Parathyroid adenoma (tissue), 2 donors: Measurements from ENCODE around the gene SEZ6L2.

Experiments used
- H2AFZ ChIP-seq: fragments of 300-600 bp; sonication (generic); one replicate; pipeline ENCODE4 v1.7.0; 2017; ENCODE audit warnings: antibody characterized with exemption, mild to moderate bottlenecking
- H3K27ac ChIP-seq: fragments of 300-600 bp; sonication (generic); one replicate; pipeline ENCODE4 v1.7.0; 2017
- H3K27me3 ChIP-seq: fragments of 300-600 bp; sonication (generic); one replicate; pipeline ENCODE4 v1.7.0; 2017; ENCODE audit warnings: low read length; ENCODE audit not compliant: control insufficient read depth, insufficient read depth
- H3K36me3 ChIP-seq: fragments of 300-600 bp; sonication (generic); one replicate; pipeline ENCODE4 v1.7.0; 2017; ENCODE audit warnings: low read length; ENCODE audit not compliant: control insufficient read depth, insufficient read depth
- H3K4me1 ChIP-seq: fragments of 300-600 bp; sonication (generic); one replicate; pipeline ENCODE4 v1.7.0; 2017; ENCODE audit warnings: control low read depth
- H3K4me2 ChIP-seq: fragments of 300-600 bp; sonication (generic); one replicate; pipeline ENCODE4 v1.7.0; 2017; ENCODE audit warnings: low read length
- H3K4me3 ChIP-seq: fragments of 300-600 bp; sonication (generic); one replicate; pipeline ENCODE4 v1.7.0; 2017; ENCODE audit warnings: low read depth, low read length
- H3K79me2 ChIP-seq: fragments of 300-600 bp; sonication (generic); one replicate; pipeline ENCODE4 v1.7.0; 2017; ENCODE audit warnings: control low read depth
- H3K9ac ChIP-seq: fragments of 300-600 bp; sonication (generic); one replicate; pipeline ENCODE4 v1.7.0; 2017; ENCODE audit warnings: mild to moderate bottlenecking
- H3K9me3 ChIP-seq: fragments of 300-600 bp; sonication (generic); one replicate; pipeline ENCODE4 v1.7.0; 2017; ENCODE audit warnings: low read length; ENCODE audit not compliant: control insufficient read depth
- TF ChIP-seq, protein P1 (sequence below): fragments of 300-600 bp; sonication (generic); IDR thresholded peaks from one replicate; pipeline ENCODE4 v1.7.0; 2017; ENCODE audit warnings: antibody characterized with exemption, mild to moderate bottlenecking
- donor health status: primary hyperparathyroidism.

Gene SEZ6L2

DNA sequence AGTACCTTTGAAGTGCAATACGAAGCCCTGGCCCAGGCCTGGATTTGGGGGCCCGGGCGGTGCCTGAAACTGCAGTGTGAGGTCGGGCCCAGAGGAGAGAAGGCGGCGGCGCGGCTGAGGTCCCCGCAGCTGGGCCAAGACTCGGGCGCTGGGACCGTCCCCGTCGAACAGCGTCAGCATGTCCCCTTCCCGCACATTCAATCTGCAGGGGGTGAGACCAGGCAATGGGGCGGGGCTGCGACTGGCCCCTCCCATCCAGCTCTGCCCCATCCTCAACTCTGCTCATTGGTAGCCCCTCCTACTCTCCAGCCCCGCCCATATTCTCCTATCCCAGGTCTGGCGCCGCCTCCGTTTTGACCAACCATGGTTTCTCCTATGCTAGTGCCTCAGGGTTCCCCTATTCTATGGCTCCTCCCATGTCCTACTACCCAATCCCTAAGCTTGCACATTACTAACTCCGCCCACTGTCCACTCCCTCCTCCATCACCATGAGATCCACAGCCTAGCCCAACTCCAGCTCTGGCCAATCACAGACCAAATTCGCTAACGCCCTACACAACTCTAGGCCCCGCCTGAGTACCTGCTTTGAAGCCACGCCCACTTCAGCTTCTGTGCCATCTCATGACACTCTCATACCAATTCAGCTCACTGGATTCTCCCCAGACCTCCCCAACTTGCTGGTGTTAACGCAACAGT lies 21.9 kb downstream of the SEZ6L2 start:
- Histone ChIP-seq H2AFZ (no peak overlapping the region), H3K27ac (no peak overlapping the region), H3K9ac (no peak overlapping the region), H3K27me3 (no peaks in the 10 kb centered on the region), H3K4me3 (no peak overlapping the region), H3K79me2 (no peaks in the 10 kb centered on the region), H3K4me1 (no peaks in the 10 kb centered on the region), H3K36me3 (no peaks in the 10 kb centered on the region), H3K4me2 (no peak overlapping the region), H3K9me3 (no peaks in the 10 kb centered on the region)
- TF ChIP-seq, protein P1, sequence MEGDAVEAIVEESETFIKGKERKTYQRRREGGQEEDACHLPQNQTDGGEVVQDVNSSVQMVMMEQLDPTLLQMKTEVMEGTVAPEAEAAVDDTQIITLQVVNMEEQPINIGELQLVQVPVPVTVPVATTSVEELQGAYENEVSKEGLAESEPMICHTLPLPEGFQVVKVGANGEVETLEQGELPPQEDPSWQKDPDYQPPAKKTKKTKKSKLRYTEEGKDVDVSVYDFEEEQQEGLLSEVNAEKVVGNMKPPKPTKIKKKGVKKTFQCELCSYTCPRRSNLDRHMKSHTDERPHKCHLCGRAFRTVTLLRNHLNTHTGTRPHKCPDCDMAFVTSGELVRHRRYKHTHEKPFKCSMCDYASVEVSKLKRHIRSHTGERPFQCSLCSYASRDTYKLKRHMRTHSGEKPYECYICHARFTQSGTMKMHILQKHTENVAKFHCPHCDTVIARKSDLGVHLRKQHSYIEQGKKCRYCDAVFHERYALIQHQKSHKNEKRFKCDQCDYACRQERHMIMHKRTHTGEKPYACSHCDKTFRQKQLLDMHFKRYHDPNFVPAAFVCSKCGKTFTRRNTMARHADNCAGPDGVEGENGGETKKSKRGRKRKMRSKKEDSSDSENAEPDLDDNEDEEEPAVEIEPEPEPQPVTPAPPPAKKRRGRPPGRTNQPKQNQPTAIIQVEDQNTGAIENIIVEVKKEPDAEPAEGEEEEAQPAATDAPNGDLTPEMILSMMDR = no peak

DNA sequence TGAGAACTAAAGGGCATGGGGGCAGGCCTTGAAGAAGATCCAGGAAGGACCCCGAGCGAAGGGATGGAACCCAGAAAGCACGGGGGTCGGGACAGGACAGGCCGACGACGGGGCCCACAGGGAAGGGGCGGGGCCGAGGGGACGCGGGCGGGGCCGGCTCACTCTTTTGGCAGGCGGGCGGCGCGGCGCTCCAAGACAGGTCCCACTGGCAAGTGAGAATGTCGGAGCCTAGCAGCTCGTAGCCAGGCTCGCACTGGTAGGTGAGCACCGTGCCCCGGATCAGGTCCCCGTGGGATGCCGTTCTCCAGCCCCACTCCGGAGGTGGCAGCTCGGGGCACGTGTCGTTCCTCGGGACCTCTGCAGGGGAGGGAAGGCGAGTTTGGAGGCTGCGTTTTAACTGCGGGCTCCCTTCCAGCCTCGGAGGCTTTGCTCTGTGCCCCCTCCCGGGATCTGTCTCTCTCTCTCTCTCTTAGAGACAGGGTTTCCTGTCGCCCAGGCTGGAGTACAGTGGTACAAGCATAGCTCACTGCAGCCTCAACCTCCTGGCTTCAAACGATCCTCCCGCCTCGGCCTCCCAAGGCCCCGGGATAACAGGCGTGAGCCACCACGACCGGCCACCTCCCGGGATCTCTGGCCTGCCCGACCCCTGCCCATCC lies 22.6 kb downstream of the SEZ6L2 start:
- H3K4me3 ChIP-seq = no peak overlapping the region
- H3K4me1 ChIP-seq = no peaks in the 10 kb centered on the region
- H3K36me3 ChIP-seq = no peaks in the 10 kb centered on the region
- no peak overlapping the region for H2AFZ ChIP-seq
- TF ChIP-seq, protein P1 = no peak
- H3K27ac ChIP-seq = no peak overlapping the region
- H3K27me3 ChIP-seq = no peaks in the 10 kb centered on the region
- no peaks in the 10 kb centered on the region for H3K9me3 ChIP-seq
- no peak overlapping the region for H3K4me2 ChIP-seq
- no peaks in the 10 kb centered on the region for H3K79me2 ChIP-seq
- no peak overlapping the region for H3K9ac ChIP-seq

DNA sequence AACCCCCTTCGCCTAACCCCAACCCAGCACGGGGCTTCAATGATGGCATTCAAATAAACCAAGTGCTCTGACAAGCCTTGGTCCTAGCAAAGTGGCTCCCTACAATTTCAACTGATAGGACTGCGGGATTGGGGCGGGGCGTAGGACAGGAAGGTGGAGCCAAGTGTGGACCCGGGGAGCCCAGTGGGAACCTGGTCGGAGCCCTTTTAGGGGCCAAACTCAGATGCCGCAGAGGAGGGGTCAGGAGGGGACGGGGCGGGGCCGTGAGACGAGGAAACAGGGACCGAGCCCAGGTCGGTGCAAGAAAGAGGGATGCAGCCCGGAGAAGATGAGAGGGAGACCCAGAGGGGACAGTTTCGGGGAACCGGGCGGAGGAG lies 23.1 kb downstream of the SEZ6L2 start:
- H3K27me3 ChIP-seq = no peaks in the 10 kb centered on the region
- H3K9ac ChIP-seq = no peak overlapping the region
- no peaks in the 10 kb centered on the region for H3K4me1 ChIP-seq
- H3K4me2 ChIP-seq = no peak overlapping the region
- no peaks in the 10 kb centered on the region for H3K36me3 ChIP-seq
- H3K79me2 ChIP-seq = no peaks in the 10 kb centered on the region
- no peak overlapping the region for H2AFZ ChIP-seq
- no peak overlapping the region for H3K4me3 ChIP-seq
- H3K9me3 ChIP-seq = no peaks in the 10 kb centered on the region
- no peak overlapping the region for H3K27ac ChIP-seq
- TF ChIP-seq, protein P1 = no peak

DNA sequence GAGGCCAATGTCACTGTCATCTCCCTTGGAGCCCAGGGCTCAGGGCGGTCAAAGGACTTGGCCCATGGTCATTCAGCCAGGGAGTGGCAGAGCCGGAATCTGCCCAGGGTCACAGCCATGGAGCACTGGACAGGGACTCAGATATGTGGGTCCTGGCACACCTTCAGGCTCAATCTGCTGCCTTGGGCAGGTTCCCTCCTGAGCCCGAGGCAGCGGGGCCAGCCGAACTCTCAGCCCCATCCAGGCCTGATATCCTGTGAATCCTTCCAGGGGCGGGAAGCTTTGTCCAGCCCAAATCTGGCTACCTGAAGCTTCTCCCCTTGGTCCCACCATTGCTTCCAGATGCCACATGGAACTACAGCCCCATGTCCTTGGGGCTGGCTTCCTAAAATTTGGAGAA lies 24.1 kb downstream of the SEZ6L2 start:
- H3K27me3 ChIP-seq = no peaks in the 10 kb centered on the region
- no peak overlapping the region for H3K27ac ChIP-seq
- H3K4me2 ChIP-seq = no peak overlapping the region

More for the DNA sequence above, 24.1 kb downstream of the SEZ6L2 start:
- H3K9ac ChIP-seq = no peak overlapping the region
- TF ChIP-seq, protein P1 = no peak
- H2AFZ ChIP-seq = no peak overlapping the region
- no peaks in the 10 kb centered on the region for H3K9me3 ChIP-seq
- no peaks in the 10 kb centered on the region for H3K4me1 ChIP-seq
- H3K4me3 ChIP-seq = no peak overlapping the region
- H3K79me2 ChIP-seq = no peaks in the 10 kb centered on the region
- no peaks in the 10 kb centered on the region for H3K36me3 ChIP-seq
